Fibroblast of lung (primary cell): ENCODE results near the gene DLGAP4. TPM values are rescaled to one million over a fixed set of nuclear protein-coding genes. Genes with fewer than 3 reads are reported as not detected.

Source experiments
- DNase-seq, 2 donors: peaks; one replicate each; pipeline versions ENCODE4 v3.0.0 to v3.0.0-alpha.2; 2010; ENCODE audit warnings: low read depth in 2 of 2
- H2AFZ ChIP-seq: 2 replicates; pipeline ENCODE4 v1.5.1; 2012; ENCODE audit warnings: low read length, control low read depth, inconsistent platforms
- H3K27ac ChIP-seq: 2 replicates; pipeline ENCODE4 v1.5.1; 2011; ENCODE audit warnings: low read length, control low read depth; ENCODE audit not compliant: insufficient read depth
- H3K27me3 ChIP-seq: 2 replicates; pipeline ENCODE4 v1.5.1; 2011; ENCODE audit warnings: mild to moderate bottlenecking, low read length; ENCODE audit not compliant: control insufficient read depth, insufficient read depth
- H3K36me3 ChIP-seq: 2 replicates; pipeline ENCODE4 v1.5.1; 2011; ENCODE audit warnings: low read length; ENCODE audit not compliant: control insufficient read depth, insufficient read depth
- H3K4me1 ChIP-seq: 2 replicates; pipeline ENCODE4 v1.5.1; 2011; ENCODE audit warnings: low read length; ENCODE audit not compliant: control insufficient read depth, insufficient read depth; ENCODE audit errors: extremely low read depth
- H3K4me2 ChIP-seq: 2 replicates; pipeline ENCODE4 v1.5.1; 2011; ENCODE audit warnings: low read length, control low read depth; ENCODE audit not compliant: insufficient read depth; ENCODE audit errors: extremely low read depth
- H3K4me3 ChIP-seq, 4 experiments: fragments of 200-600 bp in 1 of 4; sonication (generic) in 1 of 4; replicated peaks in 1 of 4; 2 replicates each; pipeline ENCODE4 v1.5.1; 2011 to 2016; ENCODE audit warnings: low read length in 4 of 4, low read depth in 3 of 4, mild to moderate bottlenecking in 3 of 4, control low read depth in 2 of 4, inconsistent platforms in 1 of 4, mixed read lengths in 1 of 4; ENCODE audit not compliant: insufficient read depth in 1 of 4; ENCODE audit errors: control extremely low read depth in 1 of 4
- H3K79me2 ChIP-seq: 2 replicates; pipeline ENCODE4 v1.5.1; 2012; ENCODE audit warnings: mild to moderate bottlenecking, low read length, inconsistent platforms; ENCODE audit not compliant: control insufficient read depth, insufficient read depth
- H3K9ac ChIP-seq: 2 replicates; pipeline ENCODE4 v1.5.1; 2011; ENCODE audit warnings: mild to moderate bottlenecking, low read length, control low read depth; ENCODE audit not compliant: insufficient read depth
- H3K9me3 ChIP-seq: 2 replicates; pipeline ENCODE4 v1.5.1; 2012; ENCODE audit warnings: low read depth, low read length; ENCODE audit not compliant: control insufficient read depth, insufficient read depth
- H4K20me1 ChIP-seq: 2 replicates; pipeline ENCODE4 v1.5.1; 2011; ENCODE audit warnings: low read length; ENCODE audit not compliant: control insufficient read depth, insufficient read depth; ENCODE audit errors: extremely low read depth
- CTCF ChIP-seq, 2 donors: IDR thresholded peaks in 1 of 2; conservative IDR thresholded peaks in 1 of 2; 1 replicate in 1 of 2; 2 replicates in 1 of 2; pipeline ENCODE4 v1.5.1; 2011 to 2012; ENCODE audit warnings: low read length in 2 of 2, control low read depth in 1 of 2, inconsistent platforms in 1 of 2, low read depth in 1 of 2, mild to moderate bottlenecking in 1 of 2
- EZH2 ChIP-seq: IDR thresholded peaks from 2 replicates; pipeline ENCODE4 v1.5.1; 2012; ENCODE audit warnings: low read length, control low read depth, mild to moderate bottlenecking; ENCODE audit errors: missing control alignments
- polyA plus RNA-seq, 2 donors: library from polyadenylated mRNA; depleted of rRNA in 1 of 2; stranded (reverse) in 1 of 2; unstranded in 1 of 2; fragments of >200 nt; gene quantifications; 2 replicates each; pipeline ENCODE4 v1.2.1, GENCODE V29; 2011 to 2012; ENCODE audit warnings: missing spikeins in 1 of 2
- total RNA-seq: library from RNA; depleted of rRNA; stranded (reverse); fragments of >200 nt; gene quantifications from 2 replicates; pipeline ENCODE4 v1.2.1, GENCODE V29; 2014

Gene DLGAP4
- total and polyA plus RNA-seq, 2 donors (not counting 1 experiment from before 2014, with no cell fraction given), result 25.9 to 26.9 TPM

- H3K36me3 ChIP-seq, result peaks cover 27% of the 10 kb centered on the region
- H3K4me1 ChIP-seq, result peaks cover 16% of the 10 kb centered on the region
These were observed 241.8 kb downstream of the DLGAP4 start for GRCh38 chr20:36548006-36548315.

GRCh38 chr20:36548704-36549627, 242.8 kb downstream of the DLGAP4 start:
- H3K27me3 ChIP-seq, result no peaks in the 10 kb centered on the region
- no peak overlapping the region for H3K9ac ChIP-seq
- H3K27ac ChIP-seq, result no peak overlapping the region
- peaks cover 12% of the 10 kb centered on the region for H3K79me2 ChIP-seq
- no peaks in the 10 kb centered on the region for H4K20me1 ChIP-seq
- DNase-seq, result no peak
- H3K4me3 ChIP-seq, result no peak overlapping the region
- H3K36me3 ChIP-seq, result peaks cover 27% of the 10 kb centered on the region
- no peak overlapping the region for H2AFZ ChIP-seq
- peaks cover 10% of the 10 kb centered on the region for H3K4me1 ChIP-seq
- H3K9me3 ChIP-seq, result no peaks in the 10 kb centered on the region
- TF ChIP-seq EZH2 (no peak), CTCF (conservative IDR thresholded peaks at IDR 0.05 in 1 of 2, IDR thresholded peaks at IDR 0.05 in 1 of 2; ENCODE audit: low read depth in 1 of 2, low read length in 2 of 2) (no peak)
- no peak overlapping the region for H3K4me2 ChIP-seq

More at GRCh38 chr20:36548006-36548315, 241.8 kb downstream of the DLGAP4 start:
- no peak overlapping the region for H3K4me2 ChIP-seq
- H2AFZ ChIP-seq, result no peak overlapping the region
- no peaks in the 10 kb centered on the region for H3K9me3 ChIP-seq
- no peak overlapping the region for H3K27ac ChIP-seq
- no peaks in the 10 kb centered on the region for H3K27me3 ChIP-seq
- H3K79me2 ChIP-seq, result peaks cover 22% of the 10 kb centered on the region
- TF ChIP-seq CTCF (conservative IDR thresholded peaks at IDR 0.05 in 1 of 2, IDR thresholded peaks at IDR 0.05 in 1 of 2; ENCODE audit: low read depth in 1 of 2, low read length in 2 of 2) (no peak), EZH2 (no peak)
- no peak overlapping the region for H3K9ac ChIP-seq
- DNase-seq, result no peak
- H4K20me1 ChIP-seq, result no peaks in the 10 kb centered on the region
- H3K4me3 ChIP-seq, result no peak overlapping the region

GRCh38 chr20:36549628-36549941, 243.4 kb downstream of the DLGAP4 start:
- Histone ChIP-seq H3K4me3 (no peak overlapping the region), H3K27ac (no peak overlapping the region), H2AFZ (no peak overlapping the region), H3K4me1 (peaks cover 4% of the 10 kb centered on the region), H3K27me3 (no peaks in the 10 kb centered on the region), H3K9ac (no peak overlapping the region), H4K20me1 (no peaks in the 10 kb centered on the region), H3K9me3 (no peaks in the 10 kb centered on the region), H3K4me2 (no peak overlapping the region), H3K36me3 (peaks cover 27% of the 10 kb centered on the region), H3K79me2 (peaks cover 7% of the 10 kb centered on the region)
- TF ChIP-seq EZH2 (no peak), CTCF (conservative IDR thresholded peaks at IDR 0.05 in 1 of 2, IDR thresholded peaks at IDR 0.05 in 1 of 2; ENCODE audit: low read depth in 1 of 2, low read length in 2 of 2) (no peak)
- DNase-seq, result no peak
